HK-2 (cell line): Measurements from ENCODE around the gene P2RY1.
A peak's percentile ranks its signal among the peaks of the same experiment; 100 is the strongest.

ENCODE experiments used
- DNase-seq: peaks from one replicate; pipeline ENCODE4 v3.0.0-alpha.2; 2018; ENCODE audit not compliant: unreplicated experiment

Gene P2RY1, protein sequence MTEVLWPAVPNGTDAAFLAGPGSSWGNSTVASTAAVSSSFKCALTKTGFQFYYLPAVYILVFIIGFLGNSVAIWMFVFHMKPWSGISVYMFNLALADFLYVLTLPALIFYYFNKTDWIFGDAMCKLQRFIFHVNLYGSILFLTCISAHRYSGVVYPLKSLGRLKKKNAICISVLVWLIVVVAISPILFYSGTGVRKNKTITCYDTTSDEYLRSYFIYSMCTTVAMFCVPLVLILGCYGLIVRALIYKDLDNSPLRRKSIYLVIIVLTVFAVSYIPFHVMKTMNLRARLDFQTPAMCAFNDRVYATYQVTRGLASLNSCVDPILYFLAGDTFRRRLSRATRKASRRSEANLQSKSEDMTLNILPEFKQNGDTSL

DNA sequence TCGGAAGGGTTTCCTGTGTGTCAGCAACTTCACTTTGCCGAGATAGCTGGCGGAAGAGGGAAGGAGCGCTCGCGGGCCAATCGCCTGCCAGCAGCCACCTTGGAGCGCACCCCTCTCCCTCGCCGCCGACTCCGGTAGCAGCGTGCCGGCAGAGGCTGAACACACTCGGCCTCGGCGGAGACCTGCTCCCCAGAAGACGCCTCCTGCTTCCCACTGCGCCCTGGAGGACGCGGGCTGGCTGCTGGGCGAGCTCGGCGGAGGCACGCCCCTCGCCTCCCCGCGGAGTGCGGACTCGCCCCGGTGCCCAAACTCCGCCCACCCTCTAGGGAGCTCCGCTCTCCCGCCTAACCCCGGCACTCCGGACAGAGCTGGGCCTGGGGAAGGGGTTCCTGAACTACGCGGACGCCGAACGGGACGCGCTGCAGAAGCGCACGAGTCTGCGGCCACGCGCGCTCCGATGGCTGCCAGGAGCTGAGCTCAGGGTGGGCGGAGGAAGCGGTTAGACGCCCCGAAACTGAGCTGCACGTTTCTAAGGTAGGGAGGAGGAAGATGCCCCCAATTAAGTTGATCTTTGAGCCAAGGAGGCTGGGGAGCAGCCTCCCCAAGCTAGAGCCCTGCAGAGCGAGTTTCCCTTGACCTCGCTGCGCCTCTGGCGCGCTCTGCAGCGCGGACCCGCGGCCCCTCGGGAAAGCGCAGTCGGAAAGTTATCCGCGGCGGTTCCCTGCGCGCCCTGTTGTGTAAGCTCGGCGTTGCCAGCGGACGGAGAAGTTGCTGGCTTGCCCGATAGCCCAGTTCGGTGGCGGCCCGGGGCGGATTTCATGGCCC is at the start of gene P2RY1:
Gene P2RY1 (plus strand): TSS at position 356 of the 825 bp plus-strand sequence. CDS start 652 bp downstream, outside the sequence.
- peak; percentile 85 for DNase-seq

- no peak for DNase-seq
Observed at GRCh38 chr3:152786977-152787681, 47.8 kb upstream of the P2RY1 start.

DNA sequence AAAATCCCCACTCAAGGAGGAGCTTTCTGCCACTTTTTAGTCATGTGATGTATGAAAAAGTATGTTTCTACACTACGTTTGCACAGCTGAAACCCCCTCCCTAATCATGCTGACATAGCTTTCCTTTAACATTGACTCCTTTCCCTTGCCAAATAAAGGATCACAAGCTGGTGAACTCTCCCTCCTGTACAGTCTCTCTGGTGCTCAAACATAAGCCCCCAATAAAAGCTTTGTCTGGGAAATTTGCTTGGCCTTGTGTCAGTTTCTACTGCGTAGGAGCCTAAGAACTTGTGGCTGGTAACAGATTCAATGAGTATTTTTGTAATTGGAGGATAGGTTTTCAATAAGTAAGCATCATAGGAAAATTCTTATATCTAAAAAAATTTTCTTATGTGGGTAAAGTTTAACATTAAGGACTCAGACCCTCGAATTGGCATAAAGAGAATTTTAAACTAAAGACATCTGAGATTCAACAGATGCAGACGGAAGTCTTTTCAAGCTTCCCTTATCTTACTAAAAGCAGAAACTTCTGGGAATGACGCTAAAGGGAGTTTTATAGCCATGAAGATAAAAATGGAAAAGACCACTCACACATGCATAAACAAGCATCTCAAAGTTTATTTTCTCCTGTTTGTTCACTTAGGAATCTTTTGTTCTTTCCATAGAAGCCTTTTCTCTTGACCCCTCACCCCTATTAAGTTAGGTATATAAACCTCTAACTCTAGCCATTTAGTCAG is 44.1 kb upstream of the P2RY1 start:
- no peak for DNase-seq

DNA sequence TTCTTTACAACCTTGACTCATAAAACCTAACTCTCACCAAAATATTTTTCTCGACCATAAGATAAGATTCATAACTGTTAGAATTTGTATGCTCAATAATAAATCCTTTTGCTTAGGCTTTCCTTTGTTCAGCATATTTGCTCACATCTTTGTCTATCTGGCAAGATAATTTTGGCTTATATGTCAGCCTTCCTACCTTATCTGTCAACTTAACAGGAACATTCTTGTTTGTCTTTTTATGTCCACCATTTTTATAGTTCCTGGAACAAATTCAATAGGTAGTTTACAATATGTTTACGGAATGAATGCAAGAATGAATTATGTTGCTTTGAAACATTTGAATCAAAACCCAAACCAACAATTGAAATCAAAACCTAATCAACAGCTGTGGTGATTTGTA is 41.0 kb upstream of the P2RY1 start:
- DNase-seq: no peak

DNA sequence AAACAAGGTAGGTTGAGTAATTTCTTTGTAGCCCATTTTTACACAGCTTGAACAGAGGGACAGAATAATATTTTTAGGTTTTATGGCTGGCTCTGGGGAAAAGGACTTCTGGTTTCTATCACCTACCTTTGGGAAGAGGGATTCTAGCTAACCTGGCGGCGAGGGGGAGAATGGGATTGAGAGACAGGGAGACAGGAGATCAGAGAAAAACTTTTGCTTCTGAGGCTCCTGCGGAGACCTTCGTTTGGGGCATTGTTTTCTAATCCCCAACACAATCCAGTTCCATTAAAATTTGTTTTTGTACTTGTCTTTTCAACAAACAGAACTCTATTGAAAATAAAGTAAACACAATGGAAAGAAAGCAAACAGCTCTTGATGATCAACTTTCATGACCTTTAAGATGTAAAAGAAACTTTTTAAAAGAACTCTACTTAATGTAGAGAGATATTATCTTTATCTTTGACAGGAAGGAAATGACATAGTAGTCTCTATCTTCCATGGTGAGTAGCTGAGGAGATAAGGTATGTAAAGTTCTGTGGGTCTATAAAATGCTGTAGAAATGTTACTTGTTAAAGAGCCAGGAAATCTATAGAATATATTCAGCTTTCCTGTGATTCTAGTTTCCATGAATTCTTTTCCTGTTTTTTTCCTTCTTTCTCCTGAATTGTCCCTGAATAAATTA is 37.0 kb upstream of the P2RY1 start:
- no peak for DNase-seq

DNA sequence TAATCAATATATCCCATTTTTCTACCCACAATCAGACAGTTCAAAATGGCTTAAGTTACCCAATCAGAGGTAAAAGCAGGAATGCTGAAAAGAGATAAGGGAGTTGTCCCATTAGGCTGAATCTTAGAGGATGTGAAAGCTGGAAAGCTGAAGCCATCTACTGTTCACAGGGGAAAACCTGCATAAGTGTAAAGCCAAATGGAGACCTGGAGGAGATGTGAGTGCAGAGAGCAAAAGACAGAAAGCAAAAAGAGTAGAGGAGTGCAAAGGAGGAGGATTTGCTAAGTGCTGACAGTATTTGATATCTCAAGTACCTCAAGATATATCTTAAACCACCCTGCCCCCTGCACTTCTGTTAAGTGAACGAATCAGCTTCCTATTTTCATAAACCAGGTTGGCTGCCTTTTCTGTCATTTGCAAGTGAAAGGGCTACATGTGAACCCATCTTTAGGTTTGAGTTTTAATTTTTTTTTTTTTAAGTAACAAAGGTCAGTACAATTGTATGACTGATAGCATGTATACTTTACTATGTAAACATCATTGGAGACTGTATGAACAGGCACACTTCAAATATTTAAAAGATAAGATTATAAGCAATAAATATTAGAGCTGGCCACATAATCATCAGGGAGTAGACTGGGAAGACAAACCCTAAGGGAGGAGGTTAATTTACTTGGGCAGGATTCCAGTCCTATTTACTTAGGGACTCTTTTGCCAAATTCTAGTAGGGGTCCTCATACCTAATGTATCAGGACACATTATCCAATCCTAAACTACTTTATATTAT is 22.8 kb upstream of the P2RY1 start:
- no peak for DNase-seq

DNA sequence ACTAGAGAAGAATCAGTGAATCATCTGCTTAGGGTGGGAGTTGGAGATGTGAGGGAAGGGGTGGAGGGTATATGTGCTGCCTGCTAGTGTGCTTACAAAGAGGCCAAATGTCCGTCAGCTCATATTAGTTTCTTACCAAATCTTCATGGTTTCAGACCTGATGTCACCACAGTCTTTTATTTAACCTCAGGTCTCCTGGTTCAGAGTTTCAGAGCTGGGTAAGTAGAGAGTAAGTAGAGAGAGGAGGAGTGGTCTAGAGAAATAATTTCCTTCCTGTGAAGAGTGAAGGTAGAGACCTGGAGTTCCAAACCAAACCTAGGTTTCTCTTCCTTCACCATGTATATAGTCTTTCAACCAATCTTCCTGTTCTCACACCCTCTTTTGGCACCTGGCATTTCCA is 17.5 kb upstream of the P2RY1 start:
- no peak for DNase-seq

DNA sequence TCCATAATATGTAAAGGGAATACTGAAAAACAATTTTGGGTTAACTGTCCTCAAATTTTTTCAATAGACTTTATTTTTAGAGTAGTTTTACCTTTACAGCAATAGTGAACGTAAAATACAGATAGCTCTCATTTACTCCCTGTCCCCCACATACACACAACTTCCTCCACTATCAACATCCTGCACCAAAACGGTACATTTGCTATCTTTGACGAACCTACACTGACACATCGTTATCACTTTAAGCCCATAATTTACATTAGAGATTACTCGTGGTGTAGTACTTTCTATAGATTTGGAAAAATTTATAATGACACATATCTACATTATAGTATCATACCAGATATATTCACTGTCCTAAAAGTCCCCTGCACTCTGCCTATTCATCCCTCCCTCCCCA is 16.9 kb upstream of the P2RY1 start:
- no peak for DNase-seq

GRCh38 chr3:152823173-152823572 is 11.8 kb upstream of the P2RY1 start:
- DNase-seq: no peak

GRCh38 chr3:152823781-152824180 is 11.2 kb upstream of the P2RY1 start:
- DNase-seq: no peak

DNA sequence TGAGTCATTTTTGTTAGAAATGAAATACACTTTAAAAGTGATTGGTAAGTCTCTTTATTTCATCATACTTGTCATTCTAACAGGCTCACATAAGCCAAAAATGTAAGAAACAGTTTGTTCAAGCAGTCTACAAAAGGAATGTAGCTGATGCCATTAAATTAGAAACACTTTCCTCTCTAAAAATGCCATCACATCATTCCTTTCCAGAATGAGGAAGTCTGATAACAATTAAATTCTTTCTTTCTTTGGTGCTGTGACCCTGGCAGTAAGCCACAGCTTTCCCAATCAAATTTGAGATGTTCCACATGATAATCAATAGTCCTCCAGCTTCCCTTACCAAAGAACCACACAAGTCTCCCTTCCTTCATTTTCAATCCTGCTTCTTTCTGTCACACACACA is 9.4 kb upstream of the P2RY1 start:
- DNase-seq: no peak

GRCh38 chr3:152826476-152826875 is 8.5 kb upstream of the P2RY1 start:
- DNase-seq: no peak

GRCh38 chr3:152827313-152827712 is 7.6 kb upstream of the P2RY1 start:
- DNase-seq: no peak

- no peak for DNase-seq
Observed at GRCh38 chr3:152828075-152828840, 6.7 kb upstream of the P2RY1 start.

- no peak for DNase-seq
Observed at GRCh38 chr3:152830245-152830644, 4.7 kb upstream of the P2RY1 start.

GRCh38 chr3:152832046-152832445 is 2.9 kb upstream of the P2RY1 start:
- no peak for DNase-seq

GRCh38 chr3:152833089-152833488 is 1.8 kb upstream of the P2RY1 start:
- no peak for DNase-seq

DNA sequence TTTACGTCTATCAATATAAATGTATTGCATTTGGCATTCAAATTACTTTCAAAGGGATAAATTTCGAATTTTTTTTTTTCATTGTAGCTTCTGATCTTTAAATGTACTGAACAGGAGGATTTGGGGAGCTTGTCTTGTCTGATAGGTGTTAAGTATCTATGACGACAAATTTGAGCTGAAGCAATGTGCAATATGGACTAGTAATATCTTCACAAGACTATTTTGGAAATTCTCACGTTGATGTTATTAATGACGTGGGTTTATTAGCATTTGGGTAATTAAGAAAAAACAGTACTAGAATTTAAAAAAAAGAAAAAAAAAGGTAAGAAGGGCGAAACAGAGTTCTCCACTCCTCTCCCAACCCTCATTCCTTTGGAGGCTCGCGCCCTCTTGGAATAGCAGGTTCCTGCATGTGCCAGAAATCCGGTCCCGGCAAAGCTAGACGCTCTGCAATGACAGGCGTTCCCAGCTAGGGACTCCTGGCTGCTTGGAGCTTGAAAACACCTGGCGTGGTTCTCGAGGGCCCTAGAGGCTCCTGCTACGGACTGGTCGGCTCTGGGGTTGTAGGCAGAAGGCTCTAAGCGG is 648 bp upstream of the P2RY1 start:
- DNase-seq: no peak

DNA sequence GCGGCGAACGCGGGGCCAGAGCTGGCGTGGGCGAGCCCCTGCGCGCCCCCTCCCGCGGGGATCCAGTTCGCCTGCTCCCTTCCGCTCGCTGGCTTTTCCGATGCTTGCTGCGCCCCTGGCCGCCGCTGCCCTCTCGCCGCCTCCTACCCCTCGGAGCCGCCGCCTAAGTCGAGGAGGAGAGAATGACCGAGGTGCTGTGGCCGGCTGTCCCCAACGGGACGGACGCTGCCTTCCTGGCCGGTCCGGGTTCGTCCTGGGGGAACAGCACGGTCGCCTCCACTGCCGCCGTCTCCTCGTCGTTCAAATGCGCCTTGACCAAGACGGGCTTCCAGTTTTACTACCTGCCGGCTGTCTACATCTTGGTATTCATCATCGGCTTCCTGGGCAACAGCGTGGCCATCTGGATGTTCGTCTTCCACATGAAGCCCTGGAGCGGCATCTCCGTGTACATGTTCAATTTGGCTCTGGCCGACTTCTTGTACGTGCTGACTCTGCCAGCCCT is 721 bp downstream of the P2RY1 start:
- no peak for DNase-seq
